HG03432 (cell line): ENCODE measurements around the gene POLR2J2.
"Not testable (repeated sequence)": the region's sequence is repeated elsewhere in the genome, so short reads cannot be mapped to it uniquely, and the experiment has no call there.

Experiments
- ATAC-seq: cut with Tn5 transposase; IDR thresholded peaks from one replicate; pipeline ENCODE4 v1.9.1; 2021; ENCODE audit warnings: mild to moderate bottlenecking, moderate library complexity; ENCODE audit not compliant: unreplicated experiment

POLR2J2 gene

DNA sequence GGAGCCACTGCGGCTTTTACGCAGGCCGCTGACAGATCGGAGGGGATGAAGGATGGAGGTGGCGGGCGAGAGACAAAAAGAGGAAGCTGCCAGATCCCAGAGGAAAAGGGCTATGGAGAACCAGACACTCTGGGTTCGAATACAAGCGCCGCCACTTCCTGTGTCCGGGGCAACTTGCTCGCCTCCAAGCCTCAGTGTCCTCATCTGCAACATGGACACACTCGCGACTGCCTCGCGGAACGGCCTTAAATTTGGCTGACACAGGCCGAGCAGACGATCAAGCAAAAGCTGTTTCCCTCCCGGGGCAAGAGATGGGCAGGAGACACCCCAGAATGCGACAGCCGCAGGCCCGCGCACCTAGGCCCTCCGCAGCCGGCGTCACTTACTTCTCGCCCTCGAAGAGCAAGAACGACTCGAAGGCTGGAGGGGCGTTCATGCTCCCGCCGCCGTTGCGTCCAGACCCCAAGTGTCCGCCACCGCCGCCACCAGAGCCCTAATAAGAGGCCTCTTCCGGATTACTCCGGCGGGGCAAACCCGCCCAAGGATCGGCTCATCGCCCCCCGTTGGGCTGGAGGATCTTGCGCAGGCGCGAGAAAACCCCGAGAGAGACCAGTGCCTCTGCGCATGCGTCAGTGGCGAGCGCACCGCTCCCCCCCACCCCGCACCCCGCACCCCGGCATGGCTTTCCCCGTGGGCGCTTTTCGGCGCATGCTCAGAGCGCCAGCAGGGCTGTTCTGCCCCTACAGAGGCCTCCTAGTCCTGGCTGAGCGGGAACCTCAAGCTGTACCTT is at the start of gene POLR2J2:
POLR2J2 (minus strand) TSS at position 498 of the 790 bp plus-strand sequence; CDS start at position 436, 62 bp downstream.
- peak; percentile 80 for ATAC-seq

DNA sequence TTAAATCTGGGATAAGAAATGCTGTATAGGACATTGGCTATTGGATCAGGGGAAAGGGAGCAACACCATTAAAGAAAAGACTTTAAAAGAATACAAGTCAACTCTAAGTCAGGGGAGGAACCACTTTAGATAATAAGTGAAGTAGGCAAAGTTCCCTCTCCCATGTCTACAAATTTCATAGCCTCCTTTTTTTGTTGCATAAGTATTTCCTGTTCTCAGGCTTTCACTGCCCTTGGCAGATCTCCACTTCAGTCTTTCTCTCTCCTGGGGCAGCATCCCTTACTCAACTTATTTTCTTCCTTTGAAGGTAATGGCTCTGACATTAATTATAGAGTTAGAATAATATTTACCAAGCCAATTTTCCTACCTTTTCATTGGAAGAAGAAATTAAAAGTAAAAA is 47.0 kb upstream of the POLR2J2 start:
- not testable (repeated sequence) for ATAC-seq

DNA sequence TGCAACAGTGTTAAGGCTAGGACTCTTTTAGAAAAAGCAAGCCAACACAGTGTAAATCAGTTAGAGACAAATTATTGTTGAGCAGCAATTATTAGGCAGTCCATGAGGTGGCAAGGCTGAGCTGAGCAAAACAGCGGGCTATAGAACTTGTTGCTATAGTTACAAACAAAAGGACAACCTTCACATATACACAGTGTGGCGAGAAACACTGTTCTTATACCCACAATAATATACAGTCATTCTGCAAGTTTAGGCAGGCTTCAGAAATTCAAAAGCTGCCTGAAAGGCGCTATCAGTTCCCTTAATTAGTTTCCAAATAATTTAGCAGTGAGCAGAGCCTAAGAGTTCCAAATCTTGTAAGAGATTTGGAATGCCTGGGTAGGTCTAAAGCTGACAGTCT is 44.3 kb upstream of the POLR2J2 start:
- peak; percentile 56 for ATAC-seq

DNA sequence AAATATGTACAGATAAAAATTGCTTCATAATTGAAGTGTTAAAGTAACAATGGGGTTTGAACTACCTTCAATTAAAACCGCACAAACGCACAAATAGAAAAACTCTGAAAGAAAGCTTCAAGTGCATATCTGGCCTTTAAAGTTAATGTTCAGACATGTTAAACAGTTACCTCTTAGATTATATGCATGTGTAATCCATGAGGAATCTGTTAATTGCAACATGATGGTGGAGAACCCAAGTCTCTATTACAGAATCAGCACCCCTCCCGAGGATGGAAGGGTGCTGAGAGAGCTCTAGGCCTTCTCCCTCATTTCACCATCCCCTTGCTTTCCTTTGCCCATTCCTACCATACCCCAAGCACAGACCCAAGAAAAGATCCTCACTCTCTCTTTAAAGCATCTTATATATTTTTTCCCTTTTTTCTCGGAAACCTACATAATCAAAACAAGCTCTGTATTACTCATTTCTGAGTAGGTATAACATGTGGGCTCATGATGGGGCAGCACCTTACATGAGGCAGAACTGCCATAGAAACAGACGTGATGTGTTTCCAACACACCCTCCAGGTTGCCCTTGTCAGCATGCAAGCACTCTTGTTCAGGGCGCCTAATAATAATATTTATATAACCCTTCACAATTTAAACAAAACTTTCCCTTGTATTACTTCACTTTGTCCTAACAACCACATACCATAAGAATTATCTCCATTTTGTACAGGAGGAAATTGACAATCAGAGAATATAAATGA is 43.5 kb upstream of the POLR2J2 start:
- ATAC-seq = not testable (repeated sequence)

DNA sequence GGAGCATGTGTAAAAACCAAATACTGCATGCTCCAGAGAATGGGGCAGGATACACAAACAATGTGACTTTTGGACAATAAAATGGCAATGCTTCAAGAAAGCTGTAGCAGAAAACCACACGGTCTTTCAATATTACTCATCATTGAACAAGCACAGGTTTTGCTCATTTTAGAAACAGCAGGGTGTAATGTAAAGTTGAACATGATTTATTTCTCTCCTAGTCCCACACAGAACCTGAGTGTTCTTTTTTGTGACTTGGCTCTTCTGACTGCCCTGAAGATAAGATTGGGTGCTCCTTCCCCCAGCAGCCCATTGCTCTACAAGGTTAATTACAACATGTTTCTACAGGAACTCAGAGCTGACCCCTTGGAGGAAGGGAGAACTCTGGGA is 42.2 kb upstream of the POLR2J2 start:
- peak; percentile 82 for ATAC-seq

DNA sequence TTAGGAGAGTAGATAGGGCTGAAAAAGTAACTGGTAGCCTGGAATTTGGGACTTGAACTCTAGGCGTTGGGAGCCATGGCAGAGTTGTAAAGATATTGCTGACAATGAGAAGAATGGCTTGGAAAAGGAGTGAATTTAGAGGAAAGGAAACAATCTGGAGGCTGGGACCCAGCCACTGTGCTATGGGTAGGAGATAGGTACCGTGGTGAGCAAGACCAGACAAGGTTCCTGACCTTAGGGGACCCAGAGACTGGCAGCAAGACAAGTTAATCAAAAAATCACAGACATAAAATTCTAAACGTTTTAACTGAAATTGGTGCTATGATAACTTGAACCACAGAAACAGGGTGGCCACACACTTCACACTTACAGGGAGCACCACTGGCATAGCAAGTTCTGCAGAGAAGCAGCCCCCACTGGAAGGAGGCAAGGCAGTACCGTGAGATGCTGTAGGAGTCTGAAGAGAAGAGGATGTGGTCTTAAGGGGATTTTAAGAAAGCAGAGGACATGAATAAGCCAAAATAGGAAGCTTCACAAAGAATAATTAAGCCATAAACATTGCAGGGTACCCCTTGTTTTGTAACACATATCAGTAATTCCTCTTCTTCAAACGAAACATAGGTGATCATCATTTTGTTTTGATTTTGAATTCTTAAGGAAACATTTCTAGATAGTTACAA is 41.7 kb upstream of the POLR2J2 start:
- ATAC-seq = peak; percentile 79

DNA sequence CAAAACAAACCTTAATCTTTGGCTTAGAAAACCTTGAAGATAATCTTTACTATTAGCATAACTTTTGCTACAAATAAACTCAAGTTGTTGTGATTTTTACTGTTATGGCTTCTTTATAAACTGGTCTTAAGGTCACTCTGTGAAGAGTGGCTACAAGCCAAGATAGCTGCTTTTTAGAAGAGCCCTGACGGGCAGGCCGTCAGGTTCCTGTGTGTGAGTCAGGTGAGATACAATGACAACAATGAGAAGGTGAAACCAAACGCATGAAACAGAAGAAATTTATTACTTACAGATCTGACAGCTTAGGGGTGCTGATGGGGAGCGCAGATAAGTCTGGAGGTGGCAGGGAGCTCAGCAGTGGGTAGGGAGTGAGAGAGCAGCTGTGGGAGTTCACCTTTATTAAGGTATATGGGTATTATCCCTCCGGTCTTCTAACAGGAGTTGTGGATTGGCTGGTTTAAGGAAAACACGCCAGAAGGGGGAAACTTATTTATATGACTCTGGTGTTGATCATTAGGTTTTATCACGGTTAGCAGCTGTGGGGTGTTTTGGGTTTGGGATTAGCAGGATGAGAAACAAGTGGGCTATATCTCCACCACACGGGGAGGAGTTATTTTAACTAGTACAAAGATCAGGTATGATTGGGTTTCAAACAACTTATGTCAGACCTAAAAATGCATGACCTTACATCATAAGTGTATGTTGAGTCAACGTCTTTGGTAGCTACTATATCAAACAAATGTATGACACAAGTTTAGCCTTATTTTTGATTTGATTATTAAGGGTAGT is 27.7 kb upstream of the POLR2J2 start:
- not testable (repeated sequence) for ATAC-seq

DNA sequence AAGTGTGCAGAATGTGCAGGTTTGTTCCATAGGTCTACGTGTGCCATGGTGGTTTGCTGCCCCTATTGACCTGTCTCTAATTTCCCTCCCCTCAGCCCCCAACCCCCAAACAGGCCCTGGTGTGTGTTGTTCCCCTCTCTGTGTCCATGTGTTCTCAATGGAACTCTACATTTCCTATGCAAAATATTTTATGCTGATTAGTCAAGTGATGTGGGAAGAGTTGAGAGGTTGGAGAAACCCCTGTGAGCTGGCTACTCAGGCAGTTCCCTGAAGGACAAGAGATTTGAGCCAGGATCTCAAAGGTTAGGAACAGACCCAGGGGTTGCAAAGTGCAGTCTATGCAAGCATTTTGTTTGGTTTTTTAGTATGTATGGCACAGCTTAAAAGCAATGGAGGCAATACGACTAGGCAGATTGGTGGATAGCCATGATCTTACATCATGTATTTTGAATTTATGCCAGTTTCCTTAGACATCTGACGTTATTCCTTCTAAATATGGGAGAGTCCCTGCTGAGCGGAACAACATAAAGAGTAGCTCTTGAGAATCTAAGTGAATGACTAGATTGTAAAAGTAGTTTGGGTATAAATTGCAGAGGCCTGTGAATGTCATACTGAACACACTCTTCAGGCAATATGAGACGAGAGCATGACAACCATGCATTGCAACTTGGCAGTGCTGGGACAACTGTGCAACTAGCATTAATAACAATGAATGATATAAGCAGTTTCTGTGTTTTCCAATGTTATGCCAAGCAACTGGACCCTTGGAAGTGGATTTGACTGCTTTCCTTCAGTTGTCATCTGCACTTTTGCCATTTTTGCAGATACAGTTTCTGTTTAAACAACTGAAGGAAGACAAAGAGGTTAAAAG is 26.4 kb upstream of the POLR2J2 start:
- ATAC-seq = not testable (repeated sequence)

DNA sequence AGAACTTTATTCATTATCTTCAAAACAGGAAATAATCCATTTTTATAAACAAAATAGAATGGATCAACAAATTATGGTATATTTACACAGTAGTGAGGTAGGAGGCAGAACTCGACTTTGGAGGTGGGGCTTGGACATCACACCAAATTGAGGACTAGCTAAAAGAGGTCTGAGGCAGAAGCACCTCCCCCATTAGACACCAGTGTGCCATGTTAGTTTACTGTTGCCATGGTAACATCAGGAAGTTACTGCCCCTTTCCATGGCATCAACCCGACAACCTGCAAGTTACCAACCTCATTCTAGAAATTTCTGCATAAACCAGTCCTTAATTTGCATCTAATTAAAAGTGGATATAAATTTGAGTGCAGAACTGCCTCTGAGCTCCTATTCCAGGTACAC is 24.5 kb upstream of the POLR2J2 start:
- ATAC-seq = not testable (repeated sequence)

DNA sequence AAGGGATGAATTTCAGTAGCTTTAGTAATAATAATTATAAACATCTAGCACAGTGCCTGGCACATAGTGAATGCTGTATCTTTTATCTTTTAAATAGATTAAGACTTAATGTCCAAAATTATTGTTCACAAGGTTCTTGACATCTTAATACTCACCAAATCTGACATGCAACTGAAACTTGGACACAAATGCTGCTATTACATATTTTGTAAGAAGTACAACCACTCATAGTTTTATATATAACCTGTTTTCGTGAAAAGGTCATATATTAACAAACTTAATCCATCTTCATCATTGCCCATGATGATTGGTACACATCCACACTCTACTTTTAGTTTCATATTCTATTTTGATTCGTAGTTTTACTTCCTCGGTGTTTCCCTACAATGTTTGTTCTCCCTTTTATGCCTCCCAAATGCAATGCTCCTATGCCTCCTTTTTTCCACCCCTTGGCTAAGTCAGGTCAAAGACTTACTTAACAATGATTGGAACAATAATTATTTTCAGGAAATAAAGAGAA is 23.6 kb upstream of the POLR2J2 start:
- peak; percentile 75 for ATAC-seq

DNA sequence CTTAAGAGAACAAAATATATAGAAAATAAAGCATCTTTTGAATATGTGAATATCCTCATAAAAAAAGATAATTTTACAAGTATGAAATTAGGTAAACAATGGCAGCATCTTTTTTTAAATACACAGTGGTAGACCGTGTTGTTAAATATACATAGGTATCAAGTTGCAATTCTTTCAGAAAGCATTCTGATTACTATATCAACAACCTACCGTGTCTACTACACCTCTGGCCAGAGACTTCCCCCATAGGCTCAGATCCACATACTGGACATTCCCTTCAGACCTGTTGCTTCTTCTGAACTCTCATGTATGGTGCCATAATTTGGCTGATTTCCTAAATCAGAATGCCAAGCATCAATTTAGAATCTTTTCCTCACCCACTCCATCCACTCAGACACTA is 22.5 kb upstream of the POLR2J2 start:
- ATAC-seq = not testable (repeated sequence)

DNA sequence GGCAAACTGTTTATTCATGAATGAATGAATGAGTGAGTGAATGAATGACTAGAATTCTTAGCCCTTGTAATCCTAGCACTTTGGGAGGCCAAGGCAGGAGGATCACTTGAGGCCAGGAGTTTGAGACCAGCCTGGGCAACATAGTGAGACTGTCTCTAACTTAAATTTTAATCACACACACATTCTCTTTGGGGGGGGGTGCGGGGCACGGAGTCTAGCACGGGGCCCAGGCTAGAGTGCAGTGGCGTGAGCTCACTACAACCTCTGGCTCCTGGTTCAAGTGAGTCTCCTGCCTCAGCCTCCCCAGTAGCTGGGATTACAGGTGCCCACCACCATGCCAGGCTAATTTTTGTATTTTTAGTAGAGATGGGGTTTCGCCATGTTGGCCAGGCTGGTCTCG is 19.1 kb upstream of the POLR2J2 start:
- ATAC-seq = not testable (repeated sequence)

DNA sequence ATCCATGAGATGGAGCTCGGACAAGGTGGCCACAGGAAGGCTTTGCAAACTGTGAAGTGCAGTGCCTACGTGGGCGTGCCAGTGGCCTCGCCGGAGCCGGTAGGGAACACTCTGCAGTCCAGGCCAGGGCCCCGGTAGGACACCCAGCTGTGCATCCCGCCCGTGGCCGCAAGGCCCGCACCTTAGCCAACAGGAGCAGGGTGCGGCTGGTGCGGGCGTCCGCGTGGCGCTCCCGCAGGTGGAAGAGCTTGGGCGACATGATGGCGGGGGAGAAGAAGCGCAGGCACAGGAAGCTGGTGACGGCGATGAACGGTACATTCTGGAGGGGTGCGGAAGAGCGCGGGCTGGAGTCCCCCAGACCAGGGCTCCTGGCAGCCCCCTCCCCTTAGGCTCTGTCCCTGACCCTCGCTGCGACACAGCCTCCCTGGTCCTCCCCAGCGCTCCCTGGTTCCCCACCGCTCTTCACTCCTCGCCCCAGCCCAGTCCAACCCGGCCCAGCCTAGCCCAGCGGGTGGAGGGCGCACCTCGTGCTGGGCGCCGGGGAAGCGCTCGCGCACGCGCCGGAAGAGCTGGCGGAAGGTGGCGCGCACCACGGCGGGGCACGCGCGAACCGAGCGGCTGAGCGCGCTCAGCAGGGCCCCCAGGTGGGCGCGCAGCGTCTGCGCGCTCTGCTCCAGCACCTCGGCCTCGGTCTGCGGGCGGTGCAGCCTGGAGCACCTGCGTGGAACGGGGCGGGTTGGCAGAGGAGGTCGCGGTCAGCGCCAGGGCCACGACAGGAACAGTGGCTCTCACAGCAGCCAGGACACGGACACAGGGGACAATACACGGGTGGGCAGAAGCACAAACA is 18.2 kb upstream of the POLR2J2 start:
- peak; percentile 80 for ATAC-seq

DNA sequence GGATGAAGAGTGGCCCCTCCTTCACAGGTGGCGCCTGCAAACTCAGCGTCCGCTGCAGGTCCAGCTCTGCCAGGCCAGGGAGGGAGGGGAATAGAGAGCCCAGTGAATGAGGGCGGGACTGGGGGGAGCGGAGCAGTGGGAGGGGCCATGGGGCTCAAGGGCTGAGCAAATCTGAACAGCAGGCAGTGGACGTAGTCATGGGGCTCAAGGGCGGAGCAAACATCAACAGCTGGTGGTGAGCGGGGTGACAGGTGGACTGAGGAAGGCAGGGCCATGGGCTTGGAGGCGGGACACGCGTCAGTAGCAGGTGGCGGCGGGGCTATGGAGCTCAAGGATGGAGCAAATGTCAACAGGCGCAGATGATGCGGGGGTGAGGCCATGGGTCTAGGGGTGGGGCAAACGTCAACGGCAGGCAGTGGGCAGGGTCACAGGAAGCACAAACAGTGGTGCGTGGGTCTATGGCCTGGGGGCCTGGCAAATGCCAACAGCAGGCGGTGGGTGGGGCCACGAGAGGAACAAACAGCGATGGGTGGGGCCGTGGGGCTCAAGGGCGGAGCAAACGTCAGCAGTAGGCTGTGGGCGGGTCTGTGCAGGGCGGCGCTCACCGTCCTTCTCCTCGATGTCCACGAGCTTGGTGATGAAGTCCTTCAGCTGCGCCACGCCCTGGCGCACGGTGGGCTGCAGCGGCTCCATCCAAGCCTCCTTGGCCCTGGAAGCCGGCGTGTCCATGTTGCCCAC is 17.0 kb upstream of the POLR2J2 start:
- peak; percentile 77 for ATAC-seq

DNA sequence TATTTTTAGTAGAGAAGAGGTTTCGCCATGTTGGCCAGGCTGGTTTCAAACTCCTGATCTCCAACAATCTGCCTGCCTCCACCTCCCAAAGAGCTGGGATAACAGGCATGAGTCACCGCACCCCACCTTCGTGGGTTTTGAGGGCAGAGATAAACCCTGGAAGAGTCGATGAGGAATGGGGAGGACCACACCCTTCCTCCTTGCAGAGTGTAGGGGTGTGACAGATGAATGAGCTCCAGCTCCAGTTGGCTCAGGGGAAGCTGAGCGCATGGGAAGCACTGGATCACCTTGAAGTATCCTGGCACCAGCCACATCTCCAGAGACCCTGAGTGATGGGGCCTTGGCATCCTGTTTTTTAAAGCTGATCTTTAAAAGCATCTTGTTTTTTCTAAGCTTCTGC is 11.1 kb upstream of the POLR2J2 start:
- ATAC-seq = not testable (repeated sequence)

DNA sequence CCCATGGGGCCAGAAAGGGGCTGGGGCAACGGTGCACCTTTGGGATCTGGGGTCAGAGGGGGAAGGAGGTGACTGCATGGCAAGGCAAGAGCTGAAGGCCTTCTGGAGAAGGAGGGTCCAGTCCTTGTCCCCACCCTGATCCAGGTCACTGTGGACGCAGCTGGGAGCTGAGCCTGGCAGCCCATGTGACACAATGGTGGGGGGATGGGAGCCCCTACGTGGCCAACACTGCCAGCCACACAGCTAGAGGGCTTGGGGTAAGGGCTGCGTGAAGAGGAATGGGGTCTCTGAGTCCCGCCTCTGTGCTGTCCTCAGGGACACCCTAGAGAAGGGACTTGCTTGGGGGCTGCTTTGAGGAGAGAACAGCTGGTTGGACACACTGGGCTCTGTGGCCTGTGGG is 9.3 kb upstream of the POLR2J2 start:
- not testable (repeated sequence) for ATAC-seq

DNA sequence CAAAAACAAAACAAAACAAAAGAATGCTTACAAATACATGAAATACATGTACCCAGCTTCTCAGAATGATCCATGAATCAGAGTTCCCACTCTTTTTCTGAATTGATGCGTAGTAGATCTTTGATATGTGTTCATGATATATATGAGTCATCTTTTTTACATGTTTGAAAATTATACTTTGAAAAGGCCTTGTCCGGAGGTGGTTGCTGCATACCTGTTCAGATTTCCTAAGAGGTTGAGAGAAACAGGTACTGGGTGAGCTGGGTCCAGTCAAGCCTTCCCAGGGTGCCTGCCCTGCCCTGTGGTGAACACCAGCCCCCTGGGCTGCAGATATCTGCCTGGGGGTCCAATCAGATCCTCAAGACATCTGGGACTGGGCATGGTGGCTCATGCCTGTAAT is 4.1 kb upstream of the POLR2J2 start:
- ATAC-seq = not testable (repeated sequence)
